GM12892 (cell line): Measurements from ENCODE around the gene FKBP3.

Source experiments
- POLR2A ChIP-seq: IDR thresholded peaks from 2 replicates; pipeline ENCODE4 v1.6.1; 2011; ENCODE audit warnings: low read depth, low read length, control low read depth
- TAF1 ChIP-seq: IDR thresholded peaks from 2 replicates; pipeline ENCODE4 v1.6.1; 2011; ENCODE audit warnings: low read depth, mild to moderate bottlenecking, control low read depth, low read length, borderline replicate concordance

DNA sequence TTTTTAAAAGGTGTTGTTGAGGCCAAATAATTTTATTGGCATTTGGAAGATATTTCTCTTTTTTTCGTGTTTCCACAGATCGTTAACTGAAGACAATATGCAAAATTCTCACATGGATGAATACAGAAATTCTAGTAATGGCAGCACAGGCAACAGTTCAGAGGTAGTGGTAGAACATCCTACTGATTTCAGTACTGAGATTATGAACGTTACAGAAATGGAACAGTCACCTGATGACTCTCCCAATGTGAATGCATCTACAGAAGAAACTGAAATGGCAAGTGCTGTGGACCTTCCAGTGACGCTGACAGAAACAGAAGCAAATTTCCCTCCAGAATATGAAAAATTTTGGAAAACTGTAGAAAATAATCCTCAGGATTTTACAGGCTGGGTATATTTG is 39.1 kb downstream of the FKBP3 start:
- TF ChIP-seq TAF1, result no peak
- no peak for TF ChIP-seq POLR2A
